ENCODE measurements around the gene PRKG1.

DNA sequence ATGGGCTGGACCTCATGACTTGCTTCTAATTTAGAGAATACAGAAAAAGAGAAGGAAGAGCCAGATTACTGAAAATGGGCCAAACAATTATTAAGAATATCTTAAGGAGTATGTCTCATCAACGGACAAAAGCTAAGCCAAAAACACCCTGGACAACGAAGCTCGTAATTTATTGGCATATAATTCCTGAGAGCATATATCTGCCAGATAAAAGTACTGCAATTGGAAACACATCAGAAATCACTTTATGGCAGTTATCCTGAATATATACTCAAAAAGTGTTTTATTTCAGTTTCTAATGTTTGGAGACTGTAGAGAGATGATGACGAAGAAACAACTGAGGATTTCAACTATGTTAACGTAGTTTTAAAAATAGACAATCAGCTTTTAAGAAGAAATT, 413.3 kb downstream of the PRKG1 start:
- no peak for TF ChIP-seq EZH2phosphoT487 (conservative IDR thresholded peaks at IDR 0.05; ENCODE audit: low read length)
- TF ChIP-seq, protein P1, sequence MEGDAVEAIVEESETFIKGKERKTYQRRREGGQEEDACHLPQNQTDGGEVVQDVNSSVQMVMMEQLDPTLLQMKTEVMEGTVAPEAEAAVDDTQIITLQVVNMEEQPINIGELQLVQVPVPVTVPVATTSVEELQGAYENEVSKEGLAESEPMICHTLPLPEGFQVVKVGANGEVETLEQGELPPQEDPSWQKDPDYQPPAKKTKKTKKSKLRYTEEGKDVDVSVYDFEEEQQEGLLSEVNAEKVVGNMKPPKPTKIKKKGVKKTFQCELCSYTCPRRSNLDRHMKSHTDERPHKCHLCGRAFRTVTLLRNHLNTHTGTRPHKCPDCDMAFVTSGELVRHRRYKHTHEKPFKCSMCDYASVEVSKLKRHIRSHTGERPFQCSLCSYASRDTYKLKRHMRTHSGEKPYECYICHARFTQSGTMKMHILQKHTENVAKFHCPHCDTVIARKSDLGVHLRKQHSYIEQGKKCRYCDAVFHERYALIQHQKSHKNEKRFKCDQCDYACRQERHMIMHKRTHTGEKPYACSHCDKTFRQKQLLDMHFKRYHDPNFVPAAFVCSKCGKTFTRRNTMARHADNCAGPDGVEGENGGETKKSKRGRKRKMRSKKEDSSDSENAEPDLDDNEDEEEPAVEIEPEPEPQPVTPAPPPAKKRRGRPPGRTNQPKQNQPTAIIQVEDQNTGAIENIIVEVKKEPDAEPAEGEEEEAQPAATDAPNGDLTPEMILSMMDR (IDR thresholded peaks at IDR 0.05; ENCODE audit: insufficient read depth, low read length, poor library complexity, severe bottlenecking): no peak
